Smooth muscle cell (in vitro differentiated cells): Measurements from ENCODE around the gene SLC35A5. TPM values are rescaled to one million over a fixed set of nuclear protein-coding genes. Genes with fewer than 3 reads are reported as not detected.

Experiments used
- DNase-seq: peaks from one replicate; lab custom pipeline; 2025; ENCODE audit not compliant: unreplicated experiment; lab: John Stamatoyannopoulos, UW
- H2AFZ ChIP-seq: fragments of 200-600 bp; sonication (generic); 2 replicates; pipeline ENCODE4 v1.6.0; 2016; ENCODE audit warnings: antibody characterized with exemption, low read depth, mild to moderate bottlenecking
- H3F3A ChIP-seq: fragments of 200-600 bp; sonication (generic); 2 replicates; pipeline ENCODE4 v1.6.0; 2017; ENCODE audit warnings: antibody characterized with exemption, low read depth
- H3K27ac ChIP-seq: fragments of 200-600 bp; sonication (generic); 2 replicates; pipeline ENCODE4 v1.5.1; 2016; ENCODE audit warnings: low read depth, mild to moderate bottlenecking
- H3K27me3 ChIP-seq: fragments of 200-600 bp; sonication (generic); 2 replicates; pipeline ENCODE4 v1.6.1; 2016; ENCODE audit warnings: low read depth, mild to moderate bottlenecking
- H3K36me3 ChIP-seq: fragments of 200-600 bp; sonication (generic); 2 replicates; pipeline ENCODE4 v1.5.1; 2016; ENCODE audit warnings: low read depth
- H3K4me1 ChIP-seq: fragments of 200-600 bp; sonication (generic); 2 replicates; pipeline ENCODE4 v1.5.1; 2016; ENCODE audit warnings: low read depth
- H3K4me2 ChIP-seq: fragments of 200-600 bp; sonication (generic); 2 replicates; pipeline ENCODE4 v1.6.0; 2016; ENCODE audit warnings: mild to moderate bottlenecking
- H3K4me3 ChIP-seq: fragments of 200-600 bp; sonication (generic); 2 replicates; pipeline ENCODE4 v1.5.1; 2016; ENCODE audit warnings: mild to moderate bottlenecking
- H3K79me2 ChIP-seq: fragments of 200-600 bp; sonication (generic); 2 replicates; pipeline ENCODE4 v1.6.0; 2016; ENCODE audit warnings: low read depth, mild to moderate bottlenecking
- H3K9ac ChIP-seq: fragments of 200-600 bp; sonication (generic); 2 replicates; pipeline ENCODE4 v1.6.0; 2016; ENCODE audit warnings: low read depth
- H3K9me3 ChIP-seq: fragments of 200-600 bp; sonication (generic); replicated peaks from 2 replicates; pipeline ENCODE4 v1.5.1; 2016; ENCODE audit warnings: low read depth
- H4K20me1 ChIP-seq: fragments of 200-600 bp; sonication (generic); 2 replicates; pipeline ENCODE4 v1.6.0; 2016; ENCODE audit warnings: low read depth
- CTCF ChIP-seq: fragments of 200-600 bp; sonication (generic); IDR thresholded peaks from 2 replicates; pipeline ENCODE4 v1.5.1; 2017; ENCODE audit warnings: borderline replicate concordance, mild to moderate bottlenecking, antibody characterized with exemption; ENCODE audit not compliant: insufficient read depth, poor library complexity, severe bottlenecking
- WGBS: methylation state at CpG from one replicate; pipeline ENCODE4 v1.1.7; 2016; ENCODE audit warnings: low lambda C conversion rate; 5-methylcytosine and 5-hydroxymethylcytosine counted together
- polyA plus RNA-seq: library from polyadenylated mRNA; unstranded; fragments of >200 nt; fragmentation: Nextera tagmentation; extraction: Ambion mirVana; gene quantifications from 2 replicates; pipeline ENCODE4 v1.2.1, GENCODE V29; 2016
- total RNA-seq: library from RNA; depleted of rRNA; stranded (reverse); fragments of >200 nt; gene quantifications from 2 replicates; pipeline ENCODE4 v1.2.3, GENCODE V29; 2014

Gene SLC35A5
- total and polyA plus RNA-seq, 2 experiments from 2014 or later = 18.1 to 28.0 TPM

GRCh38 chr3:112587336-112587735 lies 25.5 kb downstream of the SLC35A5 start:
- Histone ChIP-seq H4K20me1 (no peaks in the 10 kb centered on the region), H3K4me1 (no peaks in the 10 kb centered on the region), H3K36me3 (peaks cover 3% of the 10 kb centered on the region), H3K27me3 (no peaks in the 10 kb centered on the region), H3K4me3 (no peak overlapping the region), H3K9ac (no peak overlapping the region), H3K27ac (no peak overlapping the region), H3K79me2 (no peaks in the 10 kb centered on the region), H3K4me2 (no peak overlapping the region), H2AFZ (no peak overlapping the region), H3F3A (no peaks in the 10 kb centered on the region), H3K9me3 (no peaks in the 10 kb centered on the region)
- no peak for TF ChIP-seq CTCF
- DNase-seq = no peak
- 100% methylated on average over 1 of the region's 1 CpG for WGBS

GRCh38 chr3:112593258-112593657 lies 31.4 kb downstream of the SLC35A5 start:
- H3K4me1 ChIP-seq = no peaks in the 10 kb centered on the region
- H4K20me1 ChIP-seq = no peaks in the 10 kb centered on the region
- H2AFZ ChIP-seq = no peak overlapping the region
- H3K79me2 ChIP-seq = no peaks in the 10 kb centered on the region
- H3K9me3 ChIP-seq = no peaks in the 10 kb centered on the region
- H3K9ac ChIP-seq = no peak overlapping the region
- H3F3A ChIP-seq = no peaks in the 10 kb centered on the region
- no peak for TF ChIP-seq CTCF
- DNase-seq = no peak
- peaks cover 7% of the 10 kb centered on the region for H3K36me3 ChIP-seq
- H3K27ac ChIP-seq = no peak overlapping the region
- H3K27me3 ChIP-seq = no peaks in the 10 kb centered on the region
- no peak overlapping the region for H3K4me3 ChIP-seq
- no peak overlapping the region for H3K4me2 ChIP-seq

- Histone ChIP-seq H3K9me3 (no peaks in the 10 kb centered on the region), H3K79me2 (no peaks in the 10 kb centered on the region), H3K27ac (no peak overlapping the region), H2AFZ (no peak overlapping the region), H3F3A (no peaks in the 10 kb centered on the region), H4K20me1 (no peaks in the 10 kb centered on the region), H3K4me3 (no peak overlapping the region), H3K27me3 (no peaks in the 10 kb centered on the region), H3K4me1 (no peaks in the 10 kb centered on the region), H3K36me3 (peaks cover 5% of the 10 kb centered on the region), H3K9ac (no peak overlapping the region), H3K4me2 (no peak overlapping the region)
- no peak for TF ChIP-seq CTCF
- DNase-seq = no peak
- 85% methylated on average over 2 of the region's 2 CpGs for WGBS
Measured at GRCh38 chr3:112594856-112595255, 33.0 kb downstream of the SLC35A5 start.

GRCh38 chr3:112597945-112598344 lies 36.1 kb downstream of the SLC35A5 start:
- H3K4me1 ChIP-seq = no peaks in the 10 kb centered on the region

More at GRCh38 chr3:112597945-112598344, 36.1 kb downstream of the SLC35A5 start:
- peaks cover 4% of the 10 kb centered on the region for H3K36me3 ChIP-seq
- H3K4me2 ChIP-seq = no peak overlapping the region
- H3F3A ChIP-seq = no peaks in the 10 kb centered on the region
- no peak overlapping the region for H3K4me3 ChIP-seq
- H4K20me1 ChIP-seq = no peaks in the 10 kb centered on the region
- no peak overlapping the region for H3K9ac ChIP-seq
- H2AFZ ChIP-seq = no peak overlapping the region
- no peak for DNase-seq
- 96% methylated on average over 2 of the region's 2 CpGs for WGBS
- H3K9me3 ChIP-seq = no peaks in the 10 kb centered on the region
- H3K27ac ChIP-seq = no peak overlapping the region
- H3K79me2 ChIP-seq = no peaks in the 10 kb centered on the region
- no peak for TF ChIP-seq CTCF
- no peaks in the 10 kb centered on the region for H3K27me3 ChIP-seq
